GM12878 (cell line): ENCODE results near the gene COL5A1. TPM values are rescaled to one million over a fixed set of nuclear protein-coding genes. Genes with fewer than 3 reads are reported as not detected.

Experiments
- ATAC-seq: fragments of 200-7000 bp; cut with Tn5 transposase; 3 replicates; pipeline ENCODE4 v1.9.1; 2020; ENCODE audit warnings: mild to moderate bottlenecking, moderate library complexity
- BruUV-seq: library from RNA; stranded (reverse); fragments of 400-500 nt; replicated peaks from 2 replicates; lab custom pipeline; 2021; lab: Mats Ljungman, UMichigan
- CTCF ChIA-PET: fragments of 300-600 bp; sonication (Branson Sonifier 250); formaldehyde crosslinking; extraction: SDS; loops from one replicate; lab custom pipeline; 2021; ENCODE audit warnings: inconsistent platforms; lab: Yijun Ruan, JAX
- POLR2A ChIA-PET: fragments of 350-600 bp; formaldehyde crosslinking; extraction: SDS; loops from one replicate; lab custom pipeline; 2021; ENCODE audit warnings: inconsistent platforms; lab: Charles Lee
- RAD21 ChIA-PET: fragments of 300-600 bp; sonication (Branson Sonifier 250); formaldehyde crosslinking; loops from one replicate; lab custom pipeline; 2023; ENCODE audit warnings: antibody characterized with exemption; ENCODE audit not compliant: unreplicated experiment; lab: Charles Lee
- SMC1A ChIA-PET: fragments of 300-600 bp; sonication (Branson Sonifier 250); formaldehyde crosslinking; loops from one replicate; lab custom pipeline; 2023; ENCODE audit not compliant: unreplicated experiment, uncharacterized antibody; lab: Charles Lee
- DNase-seq: peaks from one replicate; pipeline ENCODE4 v3.0.0-alpha.2; 2011; ENCODE audit warnings: low read depth, low spot score
- FAIRE-seq: peaks from 3 replicates; lab custom pipeline; 2011; peaks lifted over from hg19 to GRCh38; lab: Jason Lieb, UNC
- H2AFZ ChIP-seq: 2 replicates; pipeline ENCODE4 v1.6.0; 2011; ENCODE audit warnings: low read depth, low read length, control low read depth; ENCODE audit not compliant: control insufficient read depth
- H3K27ac ChIP-seq: 2 replicates; pipeline ENCODE4 v1.5.1; 2011; ENCODE audit warnings: control low read depth; ENCODE audit not compliant: control insufficient read depth, insufficient read depth
- H3K27me3 ChIP-seq, 2 experiments: replicated peaks in 1 of 2; 2 replicates each; pipeline versions ENCODE4 v1.6.0 to v1.6.1; 2011; ENCODE audit warnings: low read length in 1 of 2; ENCODE audit not compliant: control insufficient read depth in 2 of 2, insufficient read depth in 2 of 2
- H3K36me3 ChIP-seq, 2 experiments: 2 replicates each; pipeline ENCODE4 v1.5.1; 2011; ENCODE audit warnings: low read length in 1 of 2; ENCODE audit not compliant: control insufficient read depth in 2 of 2, insufficient read depth in 2 of 2
- H3K4me1 ChIP-seq: 2 replicates; pipeline ENCODE4 v1.6.1; 2011; ENCODE audit warnings: mild to moderate bottlenecking, low read length, moderate library complexity, mixed read lengths; ENCODE audit not compliant: control insufficient read depth, insufficient read depth
- H3K4me2 ChIP-seq: 2 replicates; pipeline ENCODE4 v1.6.0; 2011; ENCODE audit warnings: control low read depth; ENCODE audit not compliant: control insufficient read depth, insufficient read depth
- H3K4me3 ChIP-seq: fragments of 200-600 bp; sonication (generic); 2 replicates; pipeline ENCODE4 v1.5.1; 2016
- H3K79me2 ChIP-seq: 2 replicates; pipeline ENCODE4 v1.6.0; 2011; ENCODE audit warnings: low read length; ENCODE audit not compliant: control insufficient read depth, insufficient read depth
- H3K9ac ChIP-seq: 2 replicates; pipeline ENCODE4 v1.8.0; 2011; ENCODE audit warnings: low read length, control low read depth, mixed read lengths; ENCODE audit not compliant: control insufficient read depth, insufficient read depth
- H3K9me3 ChIP-seq: replicated peaks from 3 replicates; pipeline ENCODE4 v1.5.1; 2011; ENCODE audit warnings: mild to moderate bottlenecking, low read length; ENCODE audit not compliant: control insufficient read depth, insufficient read depth
- H4K20me1 ChIP-seq: 2 replicates; pipeline ENCODE4 v1.6.0; 2011; ENCODE audit not compliant: control insufficient read depth, insufficient read depth
- DPF2 ChIP-seq: fragments of 450-650 bp; IDR thresholded peaks from 2 replicates; pipeline ENCODE4 v1.6.1; 2017; ENCODE audit warnings: mild to moderate bottlenecking
- EGR1 ChIP-seq, 2 experiments: IDR thresholded peaks; 1 replicate in 1 of 2; 2 replicates in 1 of 2; pipeline ENCODE4 v1.6.1; 2011 to 2012; ENCODE audit warnings: low read depth in 2 of 2, low read length in 2 of 2, borderline replicate concordance in 1 of 2, mild to moderate bottlenecking in 1 of 2, moderate library complexity in 1 of 2
- FOXK2 ChIP-seq: fragments of 450-650 bp; IDR thresholded peaks from 2 replicates; pipeline ENCODE4 v1.6.1; 2017; ENCODE audit warnings: mild to moderate bottlenecking, moderate library complexity
- FOXM1 ChIP-seq: IDR thresholded peaks from 2 replicates; pipeline ENCODE4 v1.6.1; 2012; ENCODE audit warnings: low read depth, mild to moderate bottlenecking, inconsistent platforms, low read length, moderate library complexity
- IRF3 ChIP-seq: fragments of 450-650 bp; IDR thresholded peaks from 2 replicates; pipeline ENCODE4 v1.6.1; 2014; ENCODE audit warnings: mild to moderate bottlenecking
- LARP7 ChIP-seq: fragments of 450-650 bp; IDR thresholded peaks from 2 replicates; pipeline ENCODE4 v1.6.1; 2017; ENCODE audit warnings: mild to moderate bottlenecking
- NR2C2 ChIP-seq: IDR thresholded peaks from 2 replicates; pipeline ENCODE4 v1.6.1; 2011; ENCODE audit warnings: borderline replicate concordance, low read depth; ENCODE audit not compliant: control insufficient read depth, insufficient read length
- NRF1 ChIP-seq: conservative IDR thresholded peaks from 2 replicates; pipeline ENCODE4 v1.6.1; 2011; ENCODE audit warnings: mild to moderate bottlenecking, low read depth, low read length, improper control_type of control experiment
- PAX5 ChIP-seq: IDR thresholded peaks from 2 replicates; pipeline ENCODE4 v1.6.1; 2011; ENCODE audit warnings: low read depth, low read length, borderline replicate concordance
- POLR2AphosphoS5 ChIP-seq: IDR thresholded peaks from 2 replicates; pipeline ENCODE4 v1.6.1; 2011; ENCODE audit warnings: mild to moderate bottlenecking, low read length, inconsistent platforms
- RAD21 ChIP-seq: IDR thresholded peaks from 2 replicates; pipeline ENCODE4 v1.6.1; 2011; ENCODE audit warnings: mild to moderate bottlenecking, low read depth, low read length, moderate library complexity; ENCODE audit not compliant: insufficient read depth
- SMAD1 ChIP-seq: fragments of 450-650 bp; IDR thresholded peaks from 2 replicates; pipeline ENCODE4 v1.6.1; 2018; ENCODE audit warnings: mild to moderate bottlenecking, low read depth; ENCODE audit not compliant: partially characterized antibody
- SMAD5 ChIP-seq: IDR thresholded peaks from 2 replicates; pipeline ENCODE4 v1.6.1; 2016; ENCODE audit warnings: antibody characterized with exemption, low read depth
- SMC3 ChIP-seq: IDR thresholded peaks from 2 replicates; pipeline ENCODE4 v1.6.1; 2011; ENCODE audit warnings: low read length, improper control_type of control experiment, borderline replicate concordance
- SREBF2 ChIP-seq: IDR thresholded peaks from 2 replicates; pipeline ENCODE4 v1.6.1; 2012; ENCODE audit warnings: mild to moderate bottlenecking, low read length
- USF1 ChIP-seq: IDR thresholded peaks from 2 replicates; pipeline ENCODE4 v1.6.1; 2011; ENCODE audit warnings: borderline replicate concordance, low read depth, mild to moderate bottlenecking, moderate library complexity, mixed read lengths, low read length; ENCODE audit not compliant: insufficient read depth; ENCODE audit errors: extremely low read length
- WRNIP1 ChIP-seq: IDR thresholded peaks from 2 replicates; pipeline ENCODE4 v1.6.1; 2011; ENCODE audit warnings: low read depth, low read length, improper control_type of control experiment, borderline replicate concordance
- WGBS: methylation state at CpG from one replicate; pipeline ENCODE4 v1.1.6; 2016; ENCODE audit warnings: low lambda C conversion rate; ENCODE audit not compliant: insufficient replicate concordance, insufficient coverage; ENCODE audit errors: missing lambda C conversion rate; 5-methylcytosine and 5-hydroxymethylcytosine counted together
- in situ Hi-C: fragments of 300-500 bp; cut with MboI; formaldehyde crosslinking; loops from 9 replicates; pipeline ENCODE4 v1.14.3; 2018; ENCODE audit warnings: mixed read lengths
- intact Hi-C: fragments of 100-400 bp; cut with micrococcal nuclease; formaldehyde crosslinking; loops from one replicate; pipeline ENCODE4 v1.14.2; 2022; ENCODE audit not compliant: unreplicated experiment
- polyA plus RNA-seq, 11 experiments: library from polyadenylated mRNA; depleted of rRNA in 4 of 11; unstranded in 6 of 11; stranded (reverse) in 5 of 11; fragments of >200 nt; fragmentation: Nextera tagmentation in 4 of 11; fragmentation: Illumina TruSeq in 1 of 11; extraction: Ambion mirVana in 4 of 11; extraction: Trizol in 1 of 11; gene quantifications; 1 replicate in 1 of 11; 2 replicates in 10 of 11; pipeline versions ENCODE4 v1.2.1 to v1.2.3, GENCODE V29; 2011 to 2016; ENCODE audit warnings: inconsistent platforms in 2 of 11, missing spikeins in 2 of 11, low read depth in 1 of 11
- total RNA-seq, 4 experiments: library from RNA; depleted of rRNA in 3 of 4; stranded (reverse); fragments of >200 nt in 3 of 4; fragmentation: Illumina TruSeq in 1 of 4; extraction: Trizol in 1 of 4; gene quantifications; 2 replicates each; pipeline versions ENCODE4 v1.2.1 to v1.2.3, GENCODE V29; 2013 to 2021

Gene COL5A1
- total and polyA plus RNA-seq, 10 of the 15 experiments (the other 5 are each of a cell fraction or from before 2014, with no cell fraction given) = under 0.01 to 0.15 (median 0.13) TPM; not detected in 4

DNA sequence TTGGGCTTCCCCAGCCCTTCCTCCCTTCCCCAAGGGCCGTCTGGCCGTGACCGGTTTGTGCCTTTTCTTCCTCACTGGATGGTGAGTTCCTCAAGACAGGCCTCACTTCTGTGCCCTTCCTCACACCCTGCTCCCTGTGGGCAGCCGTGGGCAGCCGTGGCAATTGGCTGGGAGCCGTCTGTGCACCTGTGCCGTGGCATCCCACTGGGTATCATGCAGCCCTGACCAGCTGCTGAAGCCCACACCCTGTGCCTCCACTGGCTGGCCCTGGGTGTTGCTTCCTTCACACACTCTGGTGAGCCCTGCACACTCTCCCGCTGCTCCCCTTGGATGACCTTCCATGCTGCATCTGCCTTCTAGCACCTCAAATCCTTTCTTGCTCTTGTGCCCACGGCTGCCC, 100.2 kb downstream of the COL5A1 start:
- Histone ChIP-seq H3K27ac (no peak overlapping the region), H2AFZ (no peak overlapping the region), H4K20me1 (no peaks in the 10 kb centered on the region), H3K9ac (no peak overlapping the region), H3K79me2 (no peaks in the 10 kb centered on the region), H3K4me2 (no peak overlapping the region), H3K4me1 (no peaks in the 10 kb centered on the region), H3K36me3 (no peaks in the 10 kb centered on the region), H3K9me3 (no peaks in the 10 kb centered on the region; the same call in 2 of the 3 replicates), H3K27me3 (no peaks in the 10 kb centered on the region), H3K4me3 (no peak overlapping the region)
- RAD21 ChIA-PET = no interaction called here
- 15% methylated on average over 9 of the region's 9 CpGs for WGBS
- SMC1A ChIA-PET = no interaction called here
- POLR2A ChIA-PET = no interaction called here
- intact Hi-C loops = no loop called here
- DNase-seq (no peak), ATAC-seq (no peak), FAIRE-seq (no peak)
- no peak for TF ChIP-seq SMAD1
- TF ChIP-seq FOXK2 = no peak
- no peak for TF ChIP-seq SMC3
- no peak for TF ChIP-seq WRNIP1
- no peak for TF ChIP-seq RAD21
- no peak for TF ChIP-seq POLR2AphosphoS5
- no peak for TF ChIP-seq DPF2
- CTCF ChIA-PET = no interaction called here
- in situ Hi-C loops = no loop called here
- no TSS peak for BruUV-seq

DNA sequence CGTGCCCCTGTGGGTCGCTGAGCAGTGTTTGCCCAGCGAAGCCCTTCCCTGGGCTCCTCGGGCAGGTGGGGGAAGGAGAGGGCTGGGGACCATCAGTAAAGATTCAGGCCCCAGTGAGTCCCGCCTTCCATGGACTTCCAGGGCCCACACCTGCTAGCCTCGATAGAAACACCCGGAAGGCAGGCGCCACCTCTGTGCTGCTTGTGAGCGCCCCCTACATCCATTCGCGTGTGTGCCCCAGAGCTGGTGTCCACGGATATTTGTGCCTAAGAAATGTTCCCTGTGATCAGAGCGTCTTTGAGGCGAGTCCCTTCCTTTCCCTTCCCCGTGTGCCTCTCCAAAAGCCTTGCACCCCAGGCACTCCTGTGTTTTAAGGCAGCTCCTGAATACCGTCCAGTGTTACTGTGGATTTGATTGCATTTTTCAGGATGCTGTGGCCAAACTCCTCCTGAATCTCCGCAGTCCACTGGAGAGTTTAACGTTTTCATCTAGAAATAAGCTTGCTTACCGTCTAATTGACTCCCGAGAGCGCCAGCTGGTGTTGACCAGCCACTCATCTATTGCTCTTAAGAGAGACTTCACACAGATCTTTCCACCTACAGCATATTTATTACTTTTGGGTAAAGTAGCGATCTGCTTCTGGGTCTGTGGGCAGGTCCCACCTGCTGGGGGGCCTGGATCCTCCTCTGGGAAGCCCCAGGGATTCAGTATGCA, 101.4 kb downstream of the COL5A1 start:
- DNase-seq (no peak), ATAC-seq (no peak), FAIRE-seq (no peak)
- H3K36me3 ChIP-seq = no peaks in the 10 kb centered on the region
- H3K4me3 ChIP-seq = no peak overlapping the region
- SMC1A ChIA-PET = no interaction called here
- BruUV-seq = no TSS peak
- H4K20me1 ChIP-seq = no peaks in the 10 kb centered on the region
- WGBS = 46% methylated on average over 22 of the region's 22 CpGs
- no peak overlapping the region for H3K27ac ChIP-seq
- no peaks in the 10 kb centered on the region for H3K27me3 ChIP-seq
- no peaks in the 10 kb centered on the region for H3K79me2 ChIP-seq
- no peak overlapping the region for H3K4me2 ChIP-seq
- H3K9me3 ChIP-seq = no peaks in the 10 kb centered on the region; the same call in 2 of the 3 replicates
- in situ Hi-C loops = no loop called here
- no peak overlapping the region for H2AFZ ChIP-seq
- H3K4me1 ChIP-seq = no peaks in the 10 kb centered on the region
- CTCF ChIA-PET = no interaction called here
- RAD21 ChIA-PET = interaction anchor here (0.6 kb wide), 1 partner anchor 643 kb away, joined by 3 read pairs; no protein-coding TSS in a partner anchor
- no peak overlapping the region for H3K9ac ChIP-seq
- intact Hi-C loops = no loop called here
- POLR2A ChIA-PET = no interaction called here
- TF ChIP-seq LARP7 (no peak), SMAD5 (no peak), USF1 (no peak), SREBF2 (no peak), FOXM1 (no peak), NR2C2 (no peak), PAX5 (no peak), IRF3 (no peak), NRF1 (no peak), EGR1 (IDR thresholded peaks at IDR 0.05; ENCODE audit: borderline replicate concordance in 1 of 2, low read depth in 2 of 2, low read length in 2 of 2) (no peak)
